B cell (primary cell): Measurements from ENCODE around the gene FAM13C. TPM values are rescaled to one million over a fixed set of nuclear protein-coding genes. Genes with fewer than 3 reads are reported as not detected.

Experiments
- ATAC-seq: fragments of 200-7000 bp; cut with Tn5 transposase; one replicate; pipeline ENCODE4 v1.10.0; 2021; ENCODE audit warnings: low read depth, mild to moderate bottlenecking, moderate number of reproducible peaks, moderate library complexity
- CTCF ChIA-PET: fragments of 350-600 bp; sonication (Branson Sonifier 250); formaldehyde crosslinking; loops from one replicate; lab custom pipeline; 2021; ENCODE audit warnings: antibody characterized with exemption, inconsistent platforms; lab: Charles Lee
- POLR2A ChIA-PET: fragments of 350-600 bp; sonication (Branson Sonifier 250); formaldehyde crosslinking; loops from one replicate; lab custom pipeline; 2021; ENCODE audit warnings: antibody characterized with exemption; lab: Charles Lee
- DNase-seq: peaks from one replicate; pipeline ENCODE4 v3.0.0; 2013
- H2AFZ ChIP-seq: 2 replicates; pipeline ENCODE4 v1.6.1; 2012; ENCODE audit warnings: mild to moderate bottlenecking, low read depth, low read length; ENCODE audit not compliant: insufficient read depth, poor library complexity, severe bottlenecking
- H3K27ac ChIP-seq, 2 donors: 1 replicate in 1 of 2; 2 replicates in 1 of 2; pipeline ENCODE4 v1.5.1; 2012 to 2013; ENCODE audit warnings: low read length in 2 of 2, mild to moderate bottlenecking in 2 of 2, moderate library complexity in 1 of 2
- H3K27me3 ChIP-seq, 4 experiments: fragments of 200-600 bp in 1 of 4; sonication (generic) in 1 of 4; replicated peaks in 1 of 4; 1 replicate in 2 of 4; 2 replicates in 2 of 4; pipeline versions ENCODE4 v1.6.1 to v1.7.0; 2013 to 2016; ENCODE audit warnings: low read length in 3 of 4, mild to moderate bottlenecking in 2 of 4, mixed read lengths in 1 of 4, moderate library complexity in 1 of 4; ENCODE audit not compliant: insufficient read depth in 4 of 4, control insufficient read depth in 3 of 4; ENCODE audit errors: control extremely low read depth in 1 of 4
- H3K36me3 ChIP-seq, 2 experiments: replicated peaks in 1 of 2; 1 replicate in 1 of 2; 2 replicates in 1 of 2; pipeline versions ENCODE4 v1.6.1 to v1.7.1; 2013; ENCODE audit warnings: low read length in 1 of 2; ENCODE audit not compliant: insufficient read depth in 2 of 2, control insufficient read depth in 1 of 2; ENCODE audit errors: control extremely low read depth in 1 of 2, extremely low read depth in 1 of 2
- H3K4me1 ChIP-seq, 2 donors: fragments of 200-600 bp in 1 of 2; sonication (generic) in 1 of 2; 1 replicate in 1 of 2; 2 replicates in 1 of 2; pipeline versions ENCODE4 v1.5.1 to v1.6.1; 2013 to 2017; ENCODE audit warnings: low read length in 2 of 2; ENCODE audit not compliant: control insufficient read depth in 2 of 2, insufficient read depth in 2 of 2
- H3K4me2 ChIP-seq: replicated peaks from 2 replicates; pipeline ENCODE3; 2012; ENCODE audit warnings: mild to moderate bottlenecking, low read depth, low read length; ENCODE audit not compliant: poor library complexity, severe bottlenecking
- H3K4me3 ChIP-seq, 5 experiments: fragments of 200-600 bp in 1 of 5; sonication (generic) in 1 of 5; 1 replicate in 3 of 5; 2 replicates in 2 of 5; pipeline versions ENCODE4 v1.5.1 to v1.7.0; 2011 to 2016; ENCODE audit warnings: low read length in 4 of 5, mild to moderate bottlenecking in 4 of 5, low read depth in 2 of 5, control low read depth in 1 of 5, moderate library complexity in 1 of 5; ENCODE audit not compliant: insufficient read depth in 1 of 5; ENCODE audit errors: control extremely low read depth in 1 of 5, extremely low read depth in 1 of 5
- H3K79me2 ChIP-seq: fragments of 200-600 bp; sonication (generic); one replicate; pipeline ENCODE4 v1.6.0; 2016; ENCODE audit warnings: low read length; ENCODE audit not compliant: control insufficient read depth, insufficient read depth
- H3K9ac ChIP-seq: fragments of 200-600 bp; sonication (generic); 2 replicates; pipeline ENCODE4 v1.6.1; 2017; ENCODE audit warnings: mild to moderate bottlenecking, low read length, moderate library complexity
- H3K9me3 ChIP-seq, 3 donors: one replicate each; pipeline versions ENCODE4 v1.6.1 to v1.7.1; 2013; ENCODE audit warnings: low read length in 2 of 3; ENCODE audit not compliant: control insufficient read depth in 2 of 3, insufficient read depth in 1 of 3; ENCODE audit errors: control extremely low read depth in 1 of 3
- H4K20me1 ChIP-seq: 2 replicates; pipeline ENCODE4 v1.6.0; 2012; ENCODE audit warnings: mild to moderate bottlenecking, low read length; ENCODE audit not compliant: insufficient read depth, control insufficient read depth, poor library complexity, severe bottlenecking
- H3K27ac Mint-ChIP-seq: one replicate; pipeline ENCODE4 v1.8.0; 2021; ENCODE audit warnings: mixed read lengths
- H3K27me3 Mint-ChIP-seq: one replicate; pipeline ENCODE4 v1.8.0; 2021; ENCODE audit warnings: mixed read lengths
- H3K4me1 Mint-ChIP-seq: one replicate; pipeline ENCODE4 v1.8.0; 2021; ENCODE audit warnings: mixed read lengths
- H3K4me3 Mint-ChIP-seq: one replicate; pipeline ENCODE4 v1.8.0; 2021; ENCODE audit warnings: mixed read lengths
- H3K9me3 Mint-ChIP-seq: one replicate; pipeline ENCODE4 v1.8.0; 2022; ENCODE audit warnings: mixed read lengths; ENCODE audit not compliant: insufficient read depth
- EZH2 ChIP-seq: IDR thresholded peaks from 2 replicates; pipeline ENCODE4 v1.6.1; 2012; ENCODE audit warnings: borderline replicate concordance, low read depth, mild to moderate bottlenecking, moderate library complexity, low read length; ENCODE audit not compliant: insufficient read depth, poor library complexity, severe bottlenecking
- WGBS: methylation state at CpG from one replicate; pipeline ENCODE4 v1.1.5; 2013; ENCODE audit warnings: missing lambda C conversion rate; ENCODE audit not compliant: insufficient coverage; 5-methylcytosine and 5-hydroxymethylcytosine counted together
- intact Hi-C: fragments of 100-400 bp; cut with micrococcal nuclease; formaldehyde crosslinking; loops from one replicate; pipeline ENCODE4 v1.10.0; 2022
- polyA plus RNA-seq: library from polyadenylated mRNA; depleted of rRNA; stranded (reverse); fragments of >200 nt; gene quantifications from 2 replicates; pipeline ENCODE4 v1.2.3, GENCODE V29; 2012
- total RNA-seq, 2 donors: library from RNA; stranded (reverse); fragments of 120-200 nt in 1 of 2; gene quantifications; 1 replicate in 1 of 2; 2 replicates in 1 of 2; pipeline versions ENCODE4 v1.2.3 to v1.2.4, GENCODE V29; 2013 to 2022
- TF ChIP-seq, protein P1 (sequence below): fragments of 200-600 bp; IDR thresholded peaks from one replicate; pipeline ENCODE4 v1.8.0; 2022; ENCODE audit warnings: antibody characterized with exemption, mild to moderate bottlenecking

The FAM13C gene
- total and polyA plus RNA-seq, 2 donors (not counting 1 experiment from before 2014, with no cell fraction given) = not detected

- intact Hi-C loops = no loop called here
These were observed 139.6 kb downstream of the FAM13C start for GRCh38 chr10:59222788-59223187.

DNA sequence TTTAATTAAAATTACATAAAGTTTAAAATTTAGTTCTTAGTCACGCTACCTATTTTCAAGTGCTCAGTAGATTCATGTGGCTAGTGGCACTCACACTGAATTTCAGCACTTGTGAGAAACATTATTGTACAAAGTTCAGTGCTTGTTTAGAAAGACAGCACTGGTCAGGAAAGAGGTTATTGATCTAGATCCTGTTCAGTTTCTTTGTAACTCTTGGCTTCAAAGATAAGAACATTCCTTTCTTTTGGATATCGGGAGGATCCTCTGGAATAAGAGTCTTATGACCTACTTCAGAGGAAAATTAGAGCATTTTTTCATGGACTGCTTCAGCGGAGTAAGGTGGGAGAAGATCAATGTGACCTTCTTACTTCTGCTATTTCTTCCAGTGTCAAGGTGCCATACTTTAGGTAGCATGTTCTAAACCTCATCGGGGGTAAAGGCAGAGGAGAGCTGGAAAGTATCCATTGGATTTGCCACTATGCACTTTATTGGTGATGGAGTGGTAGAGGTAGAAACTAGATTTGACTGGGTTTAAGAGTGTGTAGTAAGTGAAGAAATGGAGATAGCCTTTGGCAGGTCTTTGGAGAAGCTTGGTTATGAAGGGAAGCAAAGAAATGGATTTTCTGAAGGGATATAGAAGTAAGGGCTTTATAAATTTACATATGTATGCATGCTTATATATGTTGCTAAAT lies 146.0 kb downstream of the FAM13C start:
- ATAC-seq (no peak), DNase-seq (no peak)
- Histone ChIP-seq H4K20me1 (no peaks in the 10 kb centered on the region), H3K4me2 (no peak overlapping the region), H3K4me1 (no peaks in the 10 kb centered on the region), H3K9me3 (no peaks in the 10 kb centered on the region), H3K27ac (no peak overlapping the region), H3K79me2 (no peaks in the 10 kb centered on the region), H3K4me3 (no peak overlapping the region), H3K9ac (no peak overlapping the region), H3K36me3 (no peaks in the 10 kb centered on the region), H3K27me3 (no peaks in the 10 kb centered on the region), H2AFZ (no peak overlapping the region)
- TF ChIP-seq EZH2 = no peak
- TF ChIP-seq, protein P1, sequence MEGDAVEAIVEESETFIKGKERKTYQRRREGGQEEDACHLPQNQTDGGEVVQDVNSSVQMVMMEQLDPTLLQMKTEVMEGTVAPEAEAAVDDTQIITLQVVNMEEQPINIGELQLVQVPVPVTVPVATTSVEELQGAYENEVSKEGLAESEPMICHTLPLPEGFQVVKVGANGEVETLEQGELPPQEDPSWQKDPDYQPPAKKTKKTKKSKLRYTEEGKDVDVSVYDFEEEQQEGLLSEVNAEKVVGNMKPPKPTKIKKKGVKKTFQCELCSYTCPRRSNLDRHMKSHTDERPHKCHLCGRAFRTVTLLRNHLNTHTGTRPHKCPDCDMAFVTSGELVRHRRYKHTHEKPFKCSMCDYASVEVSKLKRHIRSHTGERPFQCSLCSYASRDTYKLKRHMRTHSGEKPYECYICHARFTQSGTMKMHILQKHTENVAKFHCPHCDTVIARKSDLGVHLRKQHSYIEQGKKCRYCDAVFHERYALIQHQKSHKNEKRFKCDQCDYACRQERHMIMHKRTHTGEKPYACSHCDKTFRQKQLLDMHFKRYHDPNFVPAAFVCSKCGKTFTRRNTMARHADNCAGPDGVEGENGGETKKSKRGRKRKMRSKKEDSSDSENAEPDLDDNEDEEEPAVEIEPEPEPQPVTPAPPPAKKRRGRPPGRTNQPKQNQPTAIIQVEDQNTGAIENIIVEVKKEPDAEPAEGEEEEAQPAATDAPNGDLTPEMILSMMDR = no peak
- Mint-ChIP-seq H3K4me3 (no peak overlapping the region), H3K4me1 (no peaks in the 10 kb centered on the region), H3K27me3 (no peaks in the 10 kb centered on the region), H3K9me3 (no peaks in the 10 kb centered on the region), H3K27ac (no peak overlapping the region)
- intact Hi-C loops = no loop called here
- CTCF ChIA-PET = no interaction called here
- 93% methylated on average over 2 of the region's 4 CpGs for WGBS
- POLR2A ChIA-PET = no interaction called here

More at GRCh38 chr10:59222788-59223187, 139.6 kb downstream of the FAM13C start:
- no peak overlapping the region for H3K27ac ChIP-seq
- no peak overlapping the region for H3K9ac ChIP-seq
- no peak overlapping the region for H3K4me3 ChIP-seq
- H2AFZ ChIP-seq = no peak overlapping the region
- ATAC-seq (no peak), DNase-seq (no peak)
- no peak overlapping the region for H3K27ac Mint-ChIP-seq
- H3K27me3 Mint-ChIP-seq = no peaks in the 10 kb centered on the region
- no peak overlapping the region for H3K4me3 Mint-ChIP-seq
- H3K4me1 ChIP-seq = no peaks in the 10 kb centered on the region
- H3K27me3 ChIP-seq = no peaks in the 10 kb centered on the region
- no peaks in the 10 kb centered on the region for H3K79me2 ChIP-seq
- H3K4me2 ChIP-seq = no peak overlapping the region
- ChIA-PET CTCF (no interaction called here), POLR2A (no interaction called here)
- H3K4me1 Mint-ChIP-seq = no peaks in the 10 kb centered on the region
- H3K9me3 Mint-ChIP-seq = no peaks in the 10 kb centered on the region
- peaks cover 0 to 1% (median 0%) of the 10 kb centered on the region in 3 donors for H3K9me3 ChIP-seq
- TF ChIP-seq, protein P1 = no peak
- no peak for TF ChIP-seq EZH2
- H3K36me3 ChIP-seq = no peaks in the 10 kb centered on the region
- no peaks in the 10 kb centered on the region for H4K20me1 ChIP-seq
